Activated CD8-positive, alpha-beta T cell treated with anti-CD3 and anti-CD28 coated beads, Interleukin-2, amount 10 ng/mL, durations not matched to agents 7 days and 5 days (primary cell): ENCODE measurements around the gene SLC17A3. TPM values are rescaled to one million over a fixed set of nuclear protein-coding genes. Genes with fewer than 3 reads are reported as not detected.

Source experiments
- ATAC-seq: fragments of 150-1000 bp; cut with Tn5 transposase; one replicate; pipeline ENCODE4 v1.10.0; 2021; ENCODE audit warnings: moderate library complexity
- CTCF ChIA-PET: fragments of 350-600 bp; sonication (Branson Sonifier 250); formaldehyde crosslinking; loops from one replicate; lab custom pipeline; 2021; ENCODE audit warnings: antibody characterized with exemption; lab: Charles Lee
- POLR2A ChIA-PET: fragments of 350-600 bp; sonication (Branson Sonifier 250); formaldehyde crosslinking; loops from one replicate; lab custom pipeline; 2021; ENCODE audit warnings: antibody characterized with exemption; lab: Charles Lee
- DNase-seq: peaks from one replicate; pipeline ENCODE4 v3.0.0-alpha.2; 2020
- H3K27ac Mint-ChIP-seq: one replicate; pipeline ENCODE4 v1.8.0; 2021; ENCODE audit warnings: mild to moderate bottlenecking, mixed read lengths
- H3K27me3 Mint-ChIP-seq: one replicate; pipeline ENCODE4 v1.8.0; 2021; ENCODE audit warnings: low read depth, mixed read lengths
- H3K36me3 Mint-ChIP-seq: one replicate; pipeline ENCODE4 v1.8.0; 2021; ENCODE audit warnings: low read depth, mixed read lengths
- H3K4me1 Mint-ChIP-seq: one replicate; pipeline ENCODE4 v1.8.0; 2021; ENCODE audit warnings: low read depth, mixed read lengths
- H3K4me3 Mint-ChIP-seq: one replicate; pipeline ENCODE4 v1.8.0; 2021; ENCODE audit warnings: mild to moderate bottlenecking, mixed read lengths
- H3K9me3 Mint-ChIP-seq: one replicate; pipeline ENCODE4 v1.8.0; 2022; ENCODE audit warnings: mixed read lengths; ENCODE audit not compliant: insufficient read depth
- total RNA-seq, 2 experiments: library from RNA; stranded (reverse); gene quantifications; one replicate each; pipeline ENCODE4 v1.2.3, GENCODE V29; 2021

Gene SLC17A3
- total RNA-seq, 2 experiments from 2014 or later: 0.21 to 0.55 TPM

DNA sequence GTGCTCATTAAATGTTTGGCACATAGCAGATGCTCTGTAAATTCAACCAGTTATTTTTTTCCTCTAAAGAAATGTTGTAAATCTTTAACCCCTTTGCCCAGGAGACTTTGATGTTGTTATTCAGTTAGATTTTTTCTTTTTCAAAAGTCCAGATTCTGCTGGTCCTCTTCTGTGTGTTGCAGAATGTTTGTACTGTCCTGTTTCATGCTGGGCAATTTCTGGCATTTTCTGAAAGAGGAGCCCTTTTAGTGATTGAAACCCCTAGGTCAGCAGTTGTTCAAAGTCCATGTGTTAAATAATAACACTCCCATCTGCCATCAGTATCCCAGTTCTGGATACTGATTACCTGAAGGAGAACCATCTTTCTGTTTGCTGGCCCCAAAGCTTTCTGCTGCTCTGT lies 40.9 kb downstream of the SLC17A3 start:
- H3K9me3 Mint-ChIP-seq: no peaks in the 10 kb centered on the region
- H3K4me1 Mint-ChIP-seq: no peaks in the 10 kb centered on the region
- H3K36me3 Mint-ChIP-seq: no peaks in the 10 kb centered on the region
- ChIA-PET CTCF (no interaction called here), POLR2A (no interaction called here)
- H3K27ac Mint-ChIP-seq: no peak overlapping the region
- DNase-seq (no peak), ATAC-seq (no peak)
- H3K27me3 Mint-ChIP-seq: peaks cover 17% of the 10 kb centered on the region
- no peak overlapping the region for H3K4me3 Mint-ChIP-seq

DNA sequence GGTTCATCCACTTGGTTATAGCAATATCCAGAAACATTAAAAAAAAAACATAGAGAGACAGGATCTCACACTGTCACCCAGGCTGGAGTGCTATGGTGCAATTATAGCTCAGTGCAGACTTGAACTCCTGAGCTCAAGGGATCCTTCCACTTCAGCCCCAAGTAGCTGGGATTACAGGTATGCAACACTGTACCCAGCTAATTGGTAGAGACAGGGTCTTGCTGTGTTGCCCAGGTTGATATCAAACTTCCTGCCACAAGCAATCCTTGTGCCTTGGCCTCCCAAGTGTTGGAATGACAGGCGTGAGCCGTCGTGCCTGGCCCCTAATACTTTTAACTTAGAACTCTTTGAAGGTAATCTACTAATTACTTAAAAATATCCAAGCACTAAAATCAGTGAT lies 41.4 kb downstream of the SLC17A3 start:
- POLR2A ChIA-PET: no interaction called here
- no peak overlapping the region for H3K4me3 Mint-ChIP-seq
- H3K9me3 Mint-ChIP-seq: no peaks in the 10 kb centered on the region
- no peaks in the 10 kb centered on the region for H3K4me1 Mint-ChIP-seq
- H3K27me3 Mint-ChIP-seq: peaks cover 20% of the 10 kb centered on the region
- CTCF ChIA-PET: no interaction called here
- ATAC-seq: no peak
- H3K27ac Mint-ChIP-seq: no peak overlapping the region
- no peaks in the 10 kb centered on the region for H3K36me3 Mint-ChIP-seq
- no peak for DNase-seq

DNA sequence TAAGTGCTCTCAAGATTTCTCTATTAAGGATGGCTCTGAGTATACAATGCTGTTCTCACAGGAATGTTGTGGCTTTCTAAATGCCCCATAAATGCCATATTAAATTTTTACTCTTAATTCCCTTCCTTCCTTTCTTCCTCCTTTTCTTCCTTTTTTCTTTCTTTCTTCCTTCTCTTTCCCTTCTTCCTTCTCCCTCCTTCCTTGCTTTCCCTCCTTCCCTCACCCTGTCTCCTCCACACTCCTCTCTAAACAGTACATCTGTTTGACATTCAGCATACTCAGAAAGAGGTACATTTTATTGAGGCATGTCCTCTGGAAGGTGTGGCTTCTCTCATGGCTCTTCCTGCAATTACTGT lies 41.8 kb downstream of the SLC17A3 start:
- CTCF ChIA-PET: no interaction called here
- POLR2A ChIA-PET: no interaction called here
- Mint-ChIP-seq H3K27ac (no peak overlapping the region), H3K27me3 (peaks cover 23% of the 10 kb centered on the region), H3K4me3 (no peak overlapping the region), H3K36me3 (no peaks in the 10 kb centered on the region), H3K4me1 (no peaks in the 10 kb centered on the region), H3K9me3 (no peaks in the 10 kb centered on the region)
- DNase-seq: no peak
- no peak for ATAC-seq

DNA sequence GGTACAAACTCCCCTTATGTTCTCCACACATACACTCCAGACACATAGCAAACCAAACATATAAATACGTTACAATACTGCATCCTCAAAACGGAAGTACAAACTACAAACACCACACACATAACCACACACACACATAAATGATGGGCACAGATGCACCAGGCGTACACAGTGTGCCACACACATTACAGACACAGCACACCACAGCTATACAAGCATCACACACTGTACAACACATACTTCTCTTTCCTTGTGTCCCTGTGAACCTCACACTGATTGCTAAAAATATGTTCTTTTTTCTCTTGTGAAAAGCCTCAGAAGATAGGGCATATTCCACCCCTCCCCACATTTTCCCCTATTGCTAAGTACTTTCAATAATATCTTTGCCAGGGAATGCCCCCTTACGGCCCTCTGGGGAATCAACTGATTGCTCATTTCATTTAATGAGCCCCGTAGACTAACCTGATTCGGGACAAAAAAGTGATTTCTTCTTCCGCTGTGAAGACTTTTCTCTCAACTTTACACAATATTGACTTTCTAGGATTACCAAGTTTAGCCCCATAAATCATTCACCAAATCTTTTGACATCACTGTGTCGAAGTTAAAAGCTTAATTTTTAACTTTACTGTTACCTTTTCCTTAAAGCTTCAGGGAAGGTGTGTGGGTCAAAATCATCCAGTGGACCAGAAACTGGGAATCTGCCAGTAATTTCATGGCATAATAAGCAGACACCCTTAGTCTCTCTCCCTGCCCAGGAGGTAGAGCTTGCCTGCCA lies 42.3 kb downstream of the SLC17A3 start, which contains the start of gene SLC17A1:
TSS of gene SLC17A1 (minus strand) at position 521 of the 775 bp plus-strand sequence. CDS start 1,495 bp downstream, outside the sequence.
- CTCF ChIA-PET: no interaction called here
- ATAC-seq (no peak), DNase-seq (no peak)
- H3K27me3 Mint-ChIP-seq: peaks cover 23% of the 10 kb centered on the region
- POLR2A ChIA-PET: no interaction called here
- no peaks in the 10 kb centered on the region for H3K9me3 Mint-ChIP-seq
- no peaks in the 10 kb centered on the region for H3K36me3 Mint-ChIP-seq
- H3K4me1 Mint-ChIP-seq: no peaks in the 10 kb centered on the region
- H3K4me3 Mint-ChIP-seq: no peak within 1 kb of the TSS
- H3K27ac Mint-ChIP-seq: no peak within 1 kb of the TSS

DNA sequence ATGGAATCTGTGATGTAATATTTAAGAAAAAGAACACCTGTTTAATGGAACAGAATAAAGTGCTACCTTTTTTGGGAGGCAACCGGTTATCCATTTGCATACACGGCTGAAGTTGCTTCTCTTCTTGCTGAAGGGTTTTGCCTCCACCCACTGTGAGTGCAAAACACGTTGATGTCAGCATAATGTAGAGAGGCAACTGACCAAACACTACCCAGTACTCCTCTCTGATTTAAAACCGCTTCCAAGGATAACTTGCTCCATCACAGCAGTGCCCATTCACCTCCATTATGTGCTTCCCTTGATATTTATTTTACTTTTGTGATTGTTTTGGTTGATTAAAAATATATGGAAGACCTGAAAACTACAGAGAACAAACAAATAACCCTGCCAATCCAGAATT lies 43.6 kb downstream of the SLC17A3 start:
- Mint-ChIP-seq H3K4me3 (no peak overlapping the region), H3K9me3 (no peaks in the 10 kb centered on the region), H3K27ac (no peak overlapping the region), H3K36me3 (no peaks in the 10 kb centered on the region), H3K27me3 (peaks cover 29% of the 10 kb centered on the region), H3K4me1 (no peaks in the 10 kb centered on the region)
- DNase-seq (no peak), ATAC-seq (no peak)
- CTCF ChIA-PET: no interaction called here
- POLR2A ChIA-PET: no interaction called here

DNA sequence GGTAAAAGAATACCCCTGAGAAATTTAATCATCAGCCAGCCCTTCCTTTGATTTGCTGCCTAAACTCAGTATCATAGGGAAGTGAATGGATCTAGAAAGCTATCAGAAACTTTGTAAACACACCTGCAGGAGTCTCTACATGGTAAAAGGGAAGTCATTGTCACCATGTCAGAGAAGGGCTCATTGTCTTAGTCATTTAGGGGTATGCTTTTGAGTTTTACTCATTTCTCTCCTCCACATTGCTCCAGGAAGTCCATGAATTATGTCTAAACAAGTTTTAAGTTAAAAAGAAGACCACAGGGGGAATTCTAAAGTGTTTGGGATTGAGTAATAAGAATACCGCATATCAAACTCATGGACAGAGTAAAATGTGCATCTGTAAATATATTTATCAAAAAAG lies 44.7 kb downstream of the SLC17A3 start:
- Mint-ChIP-seq H3K27ac (no peak overlapping the region), H3K9me3 (no peaks in the 10 kb centered on the region), H3K27me3 (peaks cover 33% of the 10 kb centered on the region), H3K4me1 (no peaks in the 10 kb centered on the region), H3K36me3 (no peaks in the 10 kb centered on the region), H3K4me3 (no peak overlapping the region)
- DNase-seq (no peak), ATAC-seq (no peak)
- ChIA-PET CTCF (no interaction called here), POLR2A (no interaction called here)

DNA sequence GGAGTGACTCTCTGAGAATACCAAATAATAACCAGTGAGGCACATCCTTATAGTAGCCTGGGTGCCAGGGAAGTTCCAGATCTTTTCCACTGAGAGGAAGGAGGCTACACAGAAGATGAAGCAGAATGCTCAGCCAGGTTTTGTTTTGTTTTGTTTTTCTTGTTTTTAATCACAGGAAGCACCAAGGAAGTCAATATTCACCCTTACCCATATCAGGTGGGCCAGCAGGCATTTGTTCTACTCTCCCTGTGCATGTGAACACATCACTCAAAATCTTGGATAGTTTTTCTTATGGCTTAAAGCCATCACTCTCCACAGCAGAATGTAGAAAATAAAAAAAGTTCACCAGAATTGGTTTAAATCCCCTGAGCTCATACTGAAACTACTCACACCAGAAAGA lies 52.7 kb downstream of the SLC17A3 start:
- CTCF ChIA-PET: no interaction called here
- H3K4me1 Mint-ChIP-seq: no peaks in the 10 kb centered on the region
- no peak for ATAC-seq
- no peaks in the 10 kb centered on the region for H3K9me3 Mint-ChIP-seq
- H3K36me3 Mint-ChIP-seq: no peaks in the 10 kb centered on the region
- no peak for DNase-seq
- POLR2A ChIA-PET: no interaction called here
- peaks cover 29% of the 10 kb centered on the region for H3K27me3 Mint-ChIP-seq
- H3K27ac Mint-ChIP-seq: no peak overlapping the region
- H3K4me3 Mint-ChIP-seq: no peak overlapping the region

DNA sequence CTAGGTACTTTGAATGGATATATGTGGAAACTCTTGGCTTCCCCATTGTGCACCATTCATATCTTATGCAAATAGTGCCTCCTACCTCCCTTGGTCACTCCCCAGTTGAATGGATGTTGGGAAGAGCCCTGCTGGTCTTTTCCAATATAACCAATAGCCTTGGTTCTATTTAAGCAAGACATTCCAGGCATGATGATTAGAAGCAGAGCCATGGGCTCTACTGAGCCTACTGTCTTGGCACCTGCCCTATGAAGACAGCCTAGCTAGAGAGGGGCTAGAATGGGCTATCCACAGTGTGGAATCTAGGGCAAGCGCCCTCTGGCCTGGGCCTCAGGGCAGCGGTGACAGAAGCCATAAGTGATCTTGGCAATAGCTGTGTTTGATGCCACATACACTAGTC lies 57.8 kb downstream of the SLC17A3 start:
- Mint-ChIP-seq H3K27ac (no peak overlapping the region), H3K4me1 (no peaks in the 10 kb centered on the region), H3K9me3 (no peaks in the 10 kb centered on the region), H3K4me3 (no peak overlapping the region), H3K36me3 (no peaks in the 10 kb centered on the region), H3K27me3 (peaks cover 17% of the 10 kb centered on the region)
- ChIA-PET POLR2A (no interaction called here), CTCF (no interaction called here)
- ATAC-seq (no peak), DNase-seq (no peak)

DNA sequence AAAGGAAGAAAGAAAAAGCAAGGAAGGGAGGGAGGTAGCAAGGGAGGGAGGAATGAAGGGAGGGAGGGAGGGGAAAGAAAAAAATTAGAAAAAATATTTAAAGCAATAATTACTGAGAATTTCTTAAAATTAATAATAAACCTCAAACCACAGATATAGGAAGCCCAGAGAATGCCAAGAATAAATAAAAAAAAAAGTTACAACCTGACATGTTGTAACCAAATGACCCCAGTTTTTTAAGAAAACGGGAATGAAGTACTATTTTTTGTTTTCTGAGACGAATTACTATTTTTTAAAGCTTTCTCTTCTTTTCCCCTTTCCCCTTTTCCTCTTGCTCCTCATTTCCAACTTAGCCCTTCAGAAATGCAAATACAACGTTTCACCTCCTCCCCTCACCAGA lies 58.8 kb downstream of the SLC17A3 start:
- DNase-seq: no peak
- H3K27ac Mint-ChIP-seq: no peak overlapping the region
- POLR2A ChIA-PET: interaction anchor here (0.6 kb wide), 1 partner anchor 39 kb away, joined by 3 read pairs; no protein-coding TSS in a partner anchor
- H3K4me3 Mint-ChIP-seq: no peak overlapping the region
- H3K4me1 Mint-ChIP-seq: no peaks in the 10 kb centered on the region
- no peaks in the 10 kb centered on the region for H3K9me3 Mint-ChIP-seq
- no peaks in the 10 kb centered on the region for H3K36me3 Mint-ChIP-seq
- CTCF ChIA-PET: no interaction called here
- ATAC-seq: no peak
- peaks cover 19% of the 10 kb centered on the region for H3K27me3 Mint-ChIP-seq

DNA sequence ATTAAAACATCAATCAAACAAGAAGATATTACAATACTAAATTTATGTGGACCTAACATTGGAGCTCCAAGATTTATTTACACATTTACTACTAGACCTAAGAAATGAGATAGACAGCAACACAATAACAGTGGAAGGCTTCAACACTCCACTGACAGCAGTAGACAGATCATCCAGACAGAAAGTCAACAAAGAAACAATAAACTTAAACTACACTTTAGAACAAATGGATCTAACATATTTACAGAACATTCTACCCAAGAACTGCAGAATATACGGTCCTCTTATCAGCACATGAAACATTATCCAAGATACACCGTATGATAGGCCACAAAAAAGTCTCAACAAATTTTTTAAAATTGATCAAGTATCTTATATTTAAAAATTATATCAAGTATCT lies 69.2 kb downstream of the SLC17A3 start:
- no peaks in the 10 kb centered on the region for H3K4me1 Mint-ChIP-seq
- H3K27ac Mint-ChIP-seq: no peak overlapping the region
- peaks cover 23% of the 10 kb centered on the region for H3K27me3 Mint-ChIP-seq
- no peak for ATAC-seq
- H3K9me3 Mint-ChIP-seq: no peaks in the 10 kb centered on the region
- DNase-seq: no peak
- ChIA-PET POLR2A (no interaction called here), CTCF (interaction anchor here (0.9 kb wide), 1 partner anchor 188 kb away, joined by 3 read pairs; no protein-coding TSS in a partner anchor)
- no peaks in the 10 kb centered on the region for H3K36me3 Mint-ChIP-seq
- no peak overlapping the region for H3K4me3 Mint-ChIP-seq

DNA sequence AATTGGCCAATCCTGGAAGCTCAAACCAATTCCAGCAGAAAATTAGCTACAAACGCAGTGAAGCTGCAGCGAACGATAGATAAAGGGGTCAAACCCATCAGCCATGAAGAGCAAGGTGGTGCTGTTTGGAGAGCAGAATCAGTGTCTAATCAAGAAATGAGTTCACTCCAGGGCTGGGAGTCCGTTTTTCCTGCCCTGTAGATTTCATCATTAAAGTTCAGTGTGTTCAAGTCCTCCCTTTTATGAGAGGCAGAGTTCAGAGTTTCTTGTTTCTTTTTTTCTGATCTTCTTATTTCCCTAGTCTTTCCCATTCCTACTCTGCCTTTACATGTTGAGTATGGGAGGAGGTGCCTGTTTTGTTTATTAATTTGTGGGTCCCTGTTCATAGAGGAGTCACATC lies 72.6 kb downstream of the SLC17A3 start:
- Mint-ChIP-seq H3K4me1 (no peaks in the 10 kb centered on the region), H3K9me3 (no peaks in the 10 kb centered on the region), H3K4me3 (no peak overlapping the region), H3K27me3 (peaks cover 37% of the 10 kb centered on the region), H3K27ac (no peak overlapping the region), H3K36me3 (no peaks in the 10 kb centered on the region)
- ChIA-PET POLR2A (no interaction called here), CTCF (no interaction called here)
- DNase-seq (no peak), ATAC-seq (no peak)
